HG02840 (cell line): ENCODE data around the gene GNAL.
"Not testable (repeated sequence)": the region's sequence is repeated elsewhere in the genome, so short reads cannot be mapped to it uniquely, and the experiment has no call there.

Source experiments
- ATAC-seq: cut with Tn5 transposase; IDR thresholded peaks from one replicate; pipeline ENCODE4 v1.9.1; 2021; ENCODE audit warnings: mild to moderate bottlenecking, moderate library complexity, moderate number of reproducible peaks; ENCODE audit not compliant: unreplicated experiment, low FRiP score

The GNAL gene

GRCh38 chr18:11688972-11689668, at the start of gene GNAL:
Gene GNAL (plus strand): TSS chr18:11689264. CDS start chr18:11689564, 300 bp downstream.
- no peak for ATAC-seq

- ATAC-seq = not testable (repeated sequence)
Measured at GRCh38 chr18:11647310-11647709, 41.8 kb upstream of the GNAL start.

GRCh38 chr18:11647804-11648203, 41.3 kb upstream of the GNAL start:
- not testable (repeated sequence) for ATAC-seq

- no peak for ATAC-seq
Measured at GRCh38 chr18:11649839-11650238, 39.2 kb upstream of the GNAL start.

- no peak for ATAC-seq
Measured at GRCh38 chr18:11651899-11652298, 37.2 kb upstream of the GNAL start.

- ATAC-seq = no peak
Measured at GRCh38 chr18:11653521-11653920, 35.5 kb upstream of the GNAL start.

GRCh38 chr18:11654736-11655605, 34.1 kb upstream of the GNAL start:
- ATAC-seq = no peak

- no peak for ATAC-seq
Measured at GRCh38 chr18:11655606-11655932, 33.5 kb upstream of the GNAL start.

GRCh38 chr18:11657152-11657551, 31.9 kb upstream of the GNAL start:
- no peak for ATAC-seq

GRCh38 chr18:11657554-11657953, 31.5 kb upstream of the GNAL start:
- no peak for ATAC-seq

- no peak for ATAC-seq
Measured at GRCh38 chr18:11658019-11658418, 31.0 kb upstream of the GNAL start.

GRCh38 chr18:11658989-11659388, 30.1 kb upstream of the GNAL start:
- ATAC-seq = no peak

- ATAC-seq = no peak
Measured at GRCh38 chr18:11660691-11661090, 28.4 kb upstream of the GNAL start.

GRCh38 chr18:11661430-11661829, 27.6 kb upstream of the GNAL start:
- ATAC-seq = no peak

GRCh38 chr18:11663439-11664029, 25.5 kb upstream of the GNAL start:
- no peak for ATAC-seq

GRCh38 chr18:11664286-11664685, 24.8 kb upstream of the GNAL start:
- no peak for ATAC-seq

- ATAC-seq = no peak
Measured at GRCh38 chr18:11665146-11665545, 23.9 kb upstream of the GNAL start.

GRCh38 chr18:11665587-11665986, 23.5 kb upstream of the GNAL start:
- ATAC-seq = no peak

GRCh38 chr18:11666176-11666575, 22.9 kb upstream of the GNAL start:
- ATAC-seq = no peak

- ATAC-seq = no peak
Measured at GRCh38 chr18:11666831-11667230, 22.2 kb upstream of the GNAL start.

- ATAC-seq = no peak
Measured at GRCh38 chr18:11667578-11667977, 21.5 kb upstream of the GNAL start.
